H1 (cell line): ENCODE measurements around the gene DENND10. TPM values are rescaled to one million over a fixed set of nuclear protein-coding genes. Genes with fewer than 3 reads are reported as not detected.
"Not testable (repeated sequence)": the region's sequence is repeated elsewhere in the genome, so short reads cannot be mapped to it uniquely, and the experiment has no call there.

Experiments
- CTCF ChIA-PET: fragments of 300-600 bp; sonication (Branson Sonifier 250); formaldehyde crosslinking; loops from one replicate; lab custom pipeline; 2021; ENCODE audit not compliant: partially characterized antibody; lab: Charles Lee
- POLR2A ChIA-PET: fragments of 300-600 bp; sonication (Branson Sonifier 250); formaldehyde crosslinking; loops from one replicate; lab custom pipeline; 2021; ENCODE audit warnings: inconsistent platforms; ENCODE audit not compliant: partially characterized antibody; lab: Charles Lee
- DNase-seq, 2 experiments: peaks; one replicate each; pipeline versions ENCODE4 v3.0.0 to v3.0.0-alpha.2; 2010 to 2022; ENCODE audit warnings: low spot score in 2 of 2, low read depth in 1 of 2, mixed read lengths in 1 of 2
- FAIRE-seq: peaks from 2 replicates; lab custom pipeline; 2011; peaks lifted over from hg19 to GRCh38; lab: Jason Lieb, UNC
- H2AFZ ChIP-seq: 2 replicates; pipeline ENCODE4 v1.8.1; 2012; ENCODE audit warnings: low read length, inconsistent platforms
- H2AK5ac ChIP-seq: 2 replicates; pipeline ENCODE4 v1.6.1; 2013; ENCODE audit warnings: low read depth, low read length
- H2BK120ac ChIP-seq: replicated peaks from 2 replicates; pipeline ENCODE3; 2013; ENCODE audit warnings: low read depth, low read length, inconsistent platforms
- H2BK12ac ChIP-seq: 2 replicates; pipeline ENCODE4 v1.6.1; 2013; ENCODE audit warnings: low read depth, low read length
- H2BK15ac ChIP-seq: 2 replicates; pipeline ENCODE4 v1.6.1; 2013; ENCODE audit warnings: low read length
- H2BK20ac ChIP-seq: 2 replicates; pipeline ENCODE4 v1.6.1; 2013; ENCODE audit warnings: low read length
- H2BK5ac ChIP-seq: 2 replicates; pipeline ENCODE4 v1.6.1; 2013; ENCODE audit warnings: low read depth, low read length
- H3K14ac ChIP-seq: 2 replicates; pipeline ENCODE4 v1.6.1; 2013; ENCODE audit warnings: inconsistent platforms; ENCODE audit not compliant: insufficient read length
- H3K18ac ChIP-seq: 2 replicates; pipeline ENCODE4 v1.6.1; 2013; ENCODE audit warnings: low read length; ENCODE audit errors: extremely low read depth
- H3K23ac ChIP-seq: 2 replicates; pipeline ENCODE4 v1.6.1; 2013; ENCODE audit warnings: inconsistent platforms; ENCODE audit not compliant: insufficient read length
- H3K23me2 ChIP-seq: 2 replicates; pipeline ENCODE4 v1.6.1; 2013; ENCODE audit warnings: low read depth, low read length
- H3K27ac ChIP-seq: 2 replicates; pipeline ENCODE4 v1.6.1; 2011; ENCODE audit warnings: low read depth, low read length, inconsistent platforms
- H3K27me3 ChIP-seq, 4 experiments: replicated peaks in 1 of 4; 1 replicate in 1 of 4; 2 replicates in 3 of 4; pipeline versions ENCODE4 v1.6.1 to v1.8.1; 2011 to 2013; ENCODE audit warnings: low read length in 3 of 4, mild to moderate bottlenecking in 3 of 4, inconsistent platforms in 2 of 4, mixed read lengths in 2 of 4, moderate library complexity in 1 of 4; ENCODE audit not compliant: control insufficient read depth in 3 of 4, insufficient read depth in 3 of 4; ENCODE audit errors: extremely low read depth in 1 of 4
- H3K36me3 ChIP-seq, 4 experiments: 2 replicates each; pipeline versions ENCODE4 v1.6.1 to v1.8.1; 2011 to 2013; ENCODE audit warnings: mild to moderate bottlenecking in 4 of 4, low read length in 3 of 4, moderate library complexity in 2 of 4, control low read depth in 1 of 4, inconsistent platforms in 1 of 4; ENCODE audit not compliant: insufficient read depth in 4 of 4, control insufficient read depth in 2 of 4
- H3K4ac ChIP-seq: replicated peaks from 2 replicates; pipeline ENCODE3; 2013; ENCODE audit warnings: low read length, low read depth, mixed read lengths, inconsistent platforms; ENCODE audit not compliant: insufficient read length
- H3K4me1 ChIP-seq, 4 experiments: replicated peaks in 1 of 4; 1 replicate in 1 of 4; 2 replicates in 3 of 4; pipeline versions ENCODE4 v1.6.1 to v1.8.1; 2011 to 2013; ENCODE audit warnings: low read length in 3 of 4, inconsistent platforms in 2 of 4, mixed read lengths in 1 of 4; ENCODE audit not compliant: insufficient read depth in 4 of 4, control insufficient read depth in 3 of 4
- H3K4me2 ChIP-seq, 2 experiments: 2 replicates each; pipeline versions ENCODE4 v1.6.1 to v1.8.1; 2011 to 2013; ENCODE audit warnings: low read depth in 2 of 2, low read length in 2 of 2, control low read depth in 1 of 2, inconsistent platforms in 1 of 2, mild to moderate bottlenecking in 1 of 2; ENCODE audit not compliant: insufficient read depth in 1 of 2
- H3K4me3 ChIP-seq, 4 experiments: fragments of 200-600, 300-600 bp in 1 of 4; sonication (generic), shearing (Covaris generic), sonication (Bioruptor Twin) in 1 of 4; 2 replicates each; pipeline versions ENCODE4 v1.5.1 to v1.8.1; 2011 to 2016; ENCODE audit warnings: low read length in 4 of 4, low read depth in 3 of 4, control low read depth in 2 of 4, inconsistent platforms in 2 of 4, mild to moderate bottlenecking in 2 of 4, mixed read lengths in 1 of 4, moderate library complexity in 1 of 4; ENCODE audit not compliant: insufficient read depth in 2 of 4; ENCODE audit errors: extremely low read depth in 1 of 4
- H3K56ac ChIP-seq: replicated peaks from 2 replicates; pipeline ENCODE3; 2013; ENCODE audit warnings: low read depth, mild to moderate bottlenecking, mixed read lengths, low read length, inconsistent platforms; ENCODE audit not compliant: insufficient read length
- H3K79me1 ChIP-seq: 2 replicates; pipeline ENCODE4 v1.6.1; 2013; ENCODE audit warnings: low read depth, low read length, control low read depth
- H3K79me2 ChIP-seq, 2 experiments: 2 replicates each; pipeline versions ENCODE4 v1.6.1 to v1.8.1; 2012 to 2013; ENCODE audit warnings: low read length in 2 of 2, mild to moderate bottlenecking in 2 of 2, inconsistent platforms in 1 of 2; ENCODE audit not compliant: insufficient read depth in 2 of 2, control insufficient read depth in 1 of 2
- H3K9ac ChIP-seq, 4 experiments: replicated peaks in 1 of 4; 1 replicate in 1 of 4; 2 replicates in 3 of 4; pipeline versions ENCODE4 v1.6.1 to v1.8.1; 2011 to 2013; ENCODE audit warnings: low read depth in 3 of 4, low read length in 3 of 4, control low read depth in 2 of 4, mild to moderate bottlenecking in 2 of 4, moderate library complexity in 2 of 4, inconsistent platforms in 1 of 4; ENCODE audit errors: extremely low read depth in 1 of 4
- H3K9me3 ChIP-seq, 2 experiments: 2 replicates each; pipeline versions ENCODE4 v1.6.1 to v1.8.1; 2012 to 2013; ENCODE audit warnings: mild to moderate bottlenecking in 2 of 2, moderate library complexity in 2 of 2, control low read depth in 1 of 2, inconsistent platforms in 1 of 2, low read depth in 1 of 2, low read length in 1 of 2, mixed read lengths in 1 of 2; ENCODE audit not compliant: insufficient read depth in 2 of 2
- H4K20me1 ChIP-seq, 2 experiments: replicated peaks in 1 of 2; 2 replicates each; pipeline versions ENCODE3 to v1.8.1; 2011 to 2013; ENCODE audit warnings: inconsistent platforms in 2 of 2, low read length in 2 of 2, mild to moderate bottlenecking in 1 of 2; ENCODE audit not compliant: insufficient read depth in 2 of 2, control insufficient read depth in 1 of 2
- H4K5ac ChIP-seq: 2 replicates; pipeline ENCODE4 v1.6.1; 2013; ENCODE audit warnings: low read length, low read depth, mixed read lengths, inconsistent platforms; ENCODE audit not compliant: insufficient read length
- H4K8ac ChIP-seq: 2 replicates; pipeline ENCODE4 v1.8.0; 2013; ENCODE audit warnings: mild to moderate bottlenecking, moderate library complexity, low read length, inconsistent platforms; ENCODE audit not compliant: insufficient read depth; ENCODE audit errors: extremely low read depth
- H4K91ac ChIP-seq: replicated peaks from 2 replicates; pipeline ENCODE3; 2013; ENCODE audit warnings: low read length, mixed read lengths, inconsistent platforms; ENCODE audit not compliant: insufficient read length
- WGBS, 2 experiments: shearing (Covaris generic) in 1 of 2; methylation state at CpG; one replicate each; pipeline versions ENCODE4 v1.1.6 to v1.1.7; 2013 to 2015; ENCODE audit warnings: low lambda C conversion rate in 2 of 2, mixed read lengths in 2 of 2, inconsistent platforms in 1 of 2, low coverage in 1 of 2, missing lambda C conversion rate in 1 of 2; ENCODE audit not compliant: insufficient replicate concordance in 2 of 2, insufficient coverage in 1 of 2, insufficient read length in 1 of 2; ENCODE audit errors: extremely low coverage in 1 of 2, missing lambda C conversion rate in 1 of 2; 5-methylcytosine and 5-hydroxymethylcytosine counted together
- polyA plus RNA-seq, 7 experiments: library from polyadenylated mRNA; depleted of rRNA in 3 of 7; stranded (reverse) in 5 of 7; unstranded in 2 of 7; fragments of >200 nt in 5 of 7; fragments of 200-250 nt in 2 of 7; gene quantifications; 1 replicate in 5 of 7; 2 replicates in 1 of 7; 4 replicates in 1 of 7; pipeline versions ENCODE4 v1.2.1 to v1.2.3, GENCODE V29; 2011 to 2013; ENCODE audit warnings: missing spikeins in 2 of 7, mixed read lengths in 2 of 7
- total RNA-seq: library from RNA; stranded (reverse); fragmentation: NEBNext Ultra II Directional; extraction: Animal tissue kit (Norgen Biotek cat#: 25700); gene quantifications from 2 replicates; pipeline ENCODE4 v1.2.1, GENCODE V29; 2021

Gene DENND10
- total and polyA plus RNA-seq, 2 of the 8 experiments (the other 6 are each of a cell fraction or from before 2014, with no cell fraction given): 49.3 to 64.4 TPM

DNA sequence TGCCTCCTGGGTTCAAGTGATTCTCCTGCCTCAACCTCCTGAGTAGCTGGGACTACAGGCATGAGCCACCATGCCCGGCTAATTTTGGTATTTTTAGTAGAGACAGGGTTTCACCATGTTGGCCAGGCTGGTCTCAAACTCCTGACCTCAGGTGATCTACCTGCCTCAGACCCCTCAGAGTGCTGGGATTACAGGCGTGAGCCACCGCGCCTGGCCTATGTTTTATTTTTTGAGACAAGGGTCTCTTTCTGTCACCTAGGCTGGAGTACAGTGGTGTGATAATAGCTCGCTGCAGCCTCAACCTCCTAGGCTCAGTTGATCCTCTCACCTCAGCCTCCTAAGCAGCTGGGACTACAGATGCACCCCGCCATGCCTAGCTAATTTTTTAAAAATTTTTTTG, 47.7 kb downstream of the DENND10 start:
- H4K5ac ChIP-seq, H3K14ac ChIP-seq, H3K9me3 ChIP-seq, H3K9ac ChIP-seq, H3K4me2 ChIP-seq, H3K23me2 ChIP-seq, H2AK5ac ChIP-seq, H3K18ac ChIP-seq, H2AFZ ChIP-seq, H3K4me3 ChIP-seq, H3K27ac ChIP-seq, H3K4me1 ChIP-seq, H3K79me2 ChIP-seq, H2BK20ac ChIP-seq, H3K56ac ChIP-seq, H4K20me1 ChIP-seq, H4K91ac ChIP-seq, H4K8ac ChIP-seq, H3K23ac ChIP-seq, DNase-seq, H2BK12ac ChIP-seq, H3K4ac ChIP-seq, H3K79me1 ChIP-seq, FAIRE-seq, H3K27me3 ChIP-seq, H2BK120ac ChIP-seq, H2BK15ac ChIP-seq, H2BK5ac ChIP-seq: not testable (repeated sequence)
- ChIA-PET POLR2A (interaction anchor here (1.8 kb wide), 1 partner anchor 10 kb away, joined by 10 read pairs; no protein-coding TSS in a partner anchor), CTCF (interaction anchor here (1.1 to 4.2 kb wide), 2 partner anchors 12 to 54 kb away, joined by 3 to 15 read pairs; no protein-coding TSS in a partner anchor)
- peaks cover 0 to 13% (median 7%) of the 10 kb centered on the region in 4 experiments; a peak in 5 of 8 replicates for H3K36me3 ChIP-seq
- 94% methylated on average over 6 of the region's 6 CpGs; no CpG with 5 or more reads in 1 of the 2 experiments for WGBS, 2 experiments
